NAMALWA (cell line): ENCODE data around the gene DYNLT5.
A peak's percentile ranks its signal among the peaks of the same experiment; 100 is the strongest.
"Not testable (repeated sequence)": the region's sequence is repeated elsewhere in the genome, so short reads cannot be mapped to it uniquely, and the experiment has no call there.

Experiments used
- DNase-seq: peaks from one replicate; pipeline ENCODE4 v3.0.0-alpha.2; 2015; ENCODE audit warnings: low spot score

Gene DYNLT5

DNA sequence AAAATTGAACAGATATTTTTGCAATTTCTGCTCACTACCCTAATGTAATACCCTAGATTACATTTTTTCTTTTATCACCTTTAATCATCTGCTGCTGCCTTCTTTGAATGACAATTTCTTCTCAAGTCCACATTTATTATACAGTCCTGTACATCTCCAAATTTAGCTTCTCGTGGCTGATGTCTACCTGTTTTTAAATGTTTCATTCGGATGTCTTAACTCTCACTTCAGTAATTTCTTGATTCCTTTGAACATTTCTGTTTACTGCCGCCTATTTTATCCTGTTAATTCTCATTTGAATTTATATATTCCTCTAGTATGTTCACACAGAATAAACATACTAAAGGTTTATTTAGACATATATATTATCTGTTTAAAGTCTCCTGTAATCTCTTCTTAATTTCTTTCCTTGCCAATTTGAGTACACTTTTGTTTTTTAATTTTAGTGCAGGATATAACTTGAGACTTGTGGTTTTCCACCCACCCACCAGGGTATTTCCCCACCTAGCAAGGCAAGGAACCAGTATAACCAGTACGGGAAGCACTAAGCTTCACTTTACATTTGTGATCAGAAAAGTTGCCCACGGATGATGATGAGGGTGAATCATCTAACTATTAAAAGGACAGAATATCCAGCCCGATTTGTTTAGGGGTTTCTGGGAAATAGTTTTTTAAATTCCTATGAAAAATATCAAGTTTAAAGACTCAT, 36.1 kb downstream of the DYNLT5 start:
- DNase-seq: peak; percentile 15

- DNase-seq: no peak
Observed at GRCh38 chr1:66791621-66792610, 39.7 kb downstream of the DYNLT5 start.

DNA sequence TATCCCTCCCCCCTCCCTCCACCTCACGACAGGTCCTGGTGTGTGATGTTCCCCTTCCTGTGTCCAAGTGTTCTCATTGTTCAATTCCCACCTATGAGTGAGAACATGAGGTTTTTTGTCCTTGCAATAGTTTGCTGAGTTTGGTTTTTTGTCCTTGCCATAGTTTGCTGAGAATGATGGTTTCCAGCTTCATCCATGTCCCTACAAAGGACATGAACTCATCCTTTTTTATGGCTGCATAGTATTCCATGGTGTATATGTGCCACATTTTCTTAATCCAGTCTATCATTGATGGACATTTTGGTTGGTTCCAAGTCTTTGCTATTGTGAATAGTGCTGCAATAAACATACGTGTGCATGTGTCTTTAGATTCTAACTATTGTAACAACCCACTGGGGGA, 43.6 kb downstream of the DYNLT5 start:
- DNase-seq: not testable (repeated sequence)

DNA sequence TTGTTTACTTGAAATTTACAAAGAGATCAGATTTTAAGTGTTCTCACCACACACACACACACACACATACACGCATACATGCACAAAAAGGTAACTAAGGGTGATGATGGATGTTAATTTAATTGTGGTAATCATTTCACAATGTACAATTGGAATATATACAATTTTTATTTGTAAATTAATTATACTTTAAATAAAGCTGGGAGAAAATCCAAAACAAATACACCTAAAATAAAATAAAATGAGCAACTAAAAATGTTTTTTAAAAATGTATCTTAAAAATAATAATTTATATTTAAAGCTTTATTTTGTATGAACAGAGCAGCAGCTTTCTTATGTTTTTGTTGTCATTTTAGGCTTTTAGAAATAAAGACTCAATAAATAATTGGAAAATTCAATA, 57.0 kb downstream of the DYNLT5 start:
- no peak for DNase-seq

DNA sequence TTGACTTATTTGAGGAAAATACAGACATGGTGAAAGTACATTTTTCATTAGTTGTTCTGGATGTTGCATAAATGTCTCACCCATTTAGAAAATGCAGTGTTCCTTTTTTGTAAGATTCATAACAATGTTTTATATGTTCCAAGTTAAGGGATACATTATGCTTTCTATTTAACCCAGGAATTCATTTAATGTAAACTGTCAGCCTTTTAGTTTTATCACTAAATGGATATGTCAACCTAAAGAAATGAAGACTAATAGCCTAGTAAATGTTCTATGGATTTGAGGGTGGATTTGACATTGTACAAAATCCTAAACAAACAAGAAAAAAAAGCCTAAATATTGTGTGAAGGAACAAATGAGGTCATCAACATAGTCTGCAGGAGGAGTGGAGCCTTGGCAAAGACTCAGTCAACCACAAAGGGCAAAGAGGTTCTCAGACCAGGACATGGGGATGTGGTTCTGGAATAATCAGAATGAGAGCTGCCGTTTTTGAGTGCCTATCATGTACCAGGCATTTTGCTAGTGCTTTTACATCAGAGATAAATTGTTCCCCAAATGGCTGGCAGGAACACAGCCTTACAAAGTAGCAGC, 57.6 kb downstream of the DYNLT5 start:
- no peak for DNase-seq

- DNase-seq: no peak
Observed at GRCh38 chr1:66824771-66825170, 72.5 kb downstream of the DYNLT5 start.
